ENCODE measurements around the gene ERGIC3.

ERGIC3 gene

DNA sequence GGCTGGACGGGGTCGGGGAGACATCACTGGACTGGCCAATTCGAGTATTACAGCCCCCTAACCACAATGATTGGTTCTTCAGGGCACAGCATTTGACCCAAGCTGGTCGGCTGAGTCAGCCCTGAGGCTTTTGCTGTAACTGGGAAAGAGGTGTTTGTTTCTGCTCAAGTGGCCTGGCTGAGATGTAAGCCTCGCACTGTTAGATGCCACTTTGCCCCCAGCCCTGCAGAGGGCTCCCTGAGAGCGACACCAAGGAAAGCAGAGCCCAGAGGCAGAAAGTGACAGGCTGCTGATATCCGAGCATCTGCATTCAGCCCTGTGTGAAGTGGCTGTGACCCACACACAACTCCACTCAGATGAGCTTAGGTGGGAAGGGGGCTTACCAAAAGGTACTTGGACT is 19.4 kb downstream of the ERGIC3 start:
- H3K9me3 Mint-ChIP-seq, result no peaks in the 10 kb centered on the region
- no peak for DNase-seq
- peaks cover 3% of the 10 kb centered on the region for H3K36me3 Mint-ChIP-seq (ENCODE audit: low read depth)
- peaks cover 2% of the 10 kb centered on the region for H3K27me3 Mint-ChIP-seq
- H3K4me1 Mint-ChIP-seq, result no peaks in the 10 kb centered on the region
- ATAC-seq, result no peak
- no peak overlapping the region for H3K4me3 Mint-ChIP-seq
- H3K27ac Mint-ChIP-seq, result no peak overlapping the region

DNA sequence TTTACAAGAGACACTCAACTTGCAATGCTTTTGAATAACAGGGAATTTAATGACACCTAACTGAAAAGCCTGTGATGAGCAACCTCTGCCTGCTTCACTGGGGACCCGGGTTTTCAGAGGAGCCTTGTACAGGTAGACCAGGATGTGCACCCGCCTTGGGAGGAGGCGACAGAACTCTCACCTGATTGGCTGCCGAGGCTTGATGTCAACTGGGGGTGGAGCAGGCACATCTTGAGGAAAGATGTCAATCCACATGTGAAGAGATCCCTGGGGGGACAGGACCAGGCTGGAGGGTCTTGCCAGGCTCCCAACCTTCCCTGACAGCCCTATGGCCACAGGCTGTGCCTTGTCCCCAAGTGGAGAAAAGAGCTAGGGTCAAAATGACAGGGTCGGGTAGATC is 19.8 kb downstream of the ERGIC3 start:
- no peak overlapping the region for H3K27ac Mint-ChIP-seq

DNA sequence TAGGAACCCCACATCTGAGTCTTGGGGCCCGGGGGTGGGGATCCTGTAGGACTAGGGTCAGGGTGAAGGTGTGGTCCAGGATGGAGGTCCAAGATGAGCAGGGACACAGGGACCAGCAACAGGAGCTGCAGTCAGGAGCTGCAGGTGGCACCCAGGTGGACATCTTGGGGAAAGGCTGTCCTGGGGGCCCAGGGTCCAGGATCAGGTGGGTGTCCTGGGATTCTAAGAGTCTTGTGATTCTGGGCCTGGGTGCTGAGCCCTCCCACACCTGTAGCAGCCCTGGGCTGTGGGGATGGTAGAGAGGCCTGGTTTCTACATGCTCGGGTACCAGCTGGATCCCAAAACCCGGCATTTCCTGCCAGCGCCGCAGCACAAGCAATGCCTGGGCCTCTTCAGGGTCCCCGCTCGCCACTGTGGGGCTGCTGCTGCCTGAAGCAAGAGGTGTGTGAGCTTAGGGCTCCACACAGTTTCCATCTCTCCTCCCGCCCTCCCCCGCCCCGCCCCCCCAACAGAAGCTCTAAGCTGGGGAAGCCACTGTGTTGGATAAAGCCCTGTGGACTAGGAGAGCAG is 20.7 kb downstream of the ERGIC3 start:
- no peaks in the 10 kb centered on the region for H3K9me3 Mint-ChIP-seq
- peaks cover 5% of the 10 kb centered on the region for H3K27me3 Mint-ChIP-seq
- H3K36me3 Mint-ChIP-seq (ENCODE audit: low read depth), result no peaks in the 10 kb centered on the region
- no peak overlapping the region for H3K4me3 Mint-ChIP-seq
- no peak for DNase-seq
- no peak for ATAC-seq
- no peak overlapping the region for H3K27ac Mint-ChIP-seq
- no peaks in the 10 kb centered on the region for H3K4me1 Mint-ChIP-seq

More for the DNA sequence above, 19.8 kb downstream of the ERGIC3 start:
- Mint-ChIP-seq H3K9me3 (no peaks in the 10 kb centered on the region), H3K27me3 (peaks cover 2% of the 10 kb centered on the region), H3K4me3 (no peak overlapping the region), H3K4me1 (no peaks in the 10 kb centered on the region), H3K36me3 (ENCODE audit: low read depth) (peaks cover 3% of the 10 kb centered on the region)
- no peak for DNase-seq
- ATAC-seq, result no peak

DNA sequence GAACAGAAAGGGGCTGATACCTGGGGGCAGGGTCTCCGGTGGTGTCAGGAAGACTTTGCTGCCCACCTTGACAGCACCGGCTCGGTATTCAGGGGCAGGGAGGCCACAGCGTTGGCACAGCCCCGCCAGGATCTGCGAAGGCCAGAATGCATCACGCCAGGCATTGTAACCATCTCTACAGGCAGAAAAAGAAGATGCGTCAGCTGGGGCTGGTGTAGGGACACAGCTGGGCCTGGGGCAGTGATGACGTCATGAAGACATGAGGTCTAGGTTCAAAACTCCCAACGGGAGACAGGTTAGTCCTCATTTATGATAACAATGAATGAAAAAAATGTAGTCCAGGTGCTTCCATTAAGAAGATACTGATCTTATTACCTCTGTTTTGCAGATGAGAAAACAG is 22.0 kb downstream of the ERGIC3 start:
- Mint-ChIP-seq H3K4me1 (no peaks in the 10 kb centered on the region), H3K27me3 (peaks cover 5% of the 10 kb centered on the region), H3K9me3 (no peaks in the 10 kb centered on the region), H3K36me3 (ENCODE audit: low read depth) (no peaks in the 10 kb centered on the region), H3K4me3 (no peak overlapping the region), H3K27ac (no peak overlapping the region)
- no peak for ATAC-seq
- DNase-seq, result no peak

DNA sequence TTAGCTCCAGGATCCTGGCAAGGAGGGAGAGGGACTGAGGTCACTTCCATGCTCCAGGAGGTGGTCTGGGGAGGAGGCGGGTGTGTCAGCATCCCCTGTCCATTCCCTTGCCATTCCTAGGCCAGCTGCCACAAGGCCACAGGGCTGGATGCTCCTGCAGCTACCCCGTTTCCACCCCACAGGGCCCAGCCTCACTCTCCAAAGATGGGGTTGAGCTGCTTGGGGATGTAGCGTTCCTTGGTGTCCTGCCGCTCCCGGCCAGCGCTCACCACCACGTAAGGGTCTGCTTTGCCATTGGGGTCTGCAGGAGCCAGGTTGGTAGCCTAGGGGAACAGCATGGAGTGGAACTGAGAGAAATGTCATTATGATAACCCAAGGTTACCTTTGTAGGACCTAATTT is 23.0 kb downstream of the ERGIC3 start:
- DNase-seq (no peak), ATAC-seq (no peak)
- H3K4me1 Mint-ChIP-seq, result no peaks in the 10 kb centered on the region
- no peaks in the 10 kb centered on the region for H3K36me3 Mint-ChIP-seq (ENCODE audit: low read depth)
- no peak overlapping the region for H3K4me3 Mint-ChIP-seq
- peaks cover 5% of the 10 kb centered on the region for H3K27me3 Mint-ChIP-seq
- H3K9me3 Mint-ChIP-seq, result no peaks in the 10 kb centered on the region
- H3K27ac Mint-ChIP-seq, result no peak overlapping the region

DNA sequence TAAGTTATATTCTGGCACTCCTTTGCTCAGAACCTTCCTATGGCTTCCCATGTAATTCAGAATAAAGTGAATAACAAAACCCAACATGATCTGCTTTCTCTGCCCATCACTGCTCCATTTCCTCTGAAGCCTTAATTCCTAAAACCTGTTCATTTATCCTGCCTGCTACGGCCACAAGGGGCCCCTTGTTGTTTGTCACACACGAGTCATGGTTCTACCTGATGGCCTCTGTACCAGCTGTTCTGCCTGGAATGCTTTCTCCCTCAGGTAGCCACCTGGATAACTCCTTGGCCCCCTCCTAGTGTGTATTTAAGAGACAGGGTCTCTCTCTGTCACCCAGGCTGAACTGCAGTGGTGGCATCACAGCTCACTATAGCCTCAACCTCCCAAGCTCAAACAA is 26.8 kb downstream of the ERGIC3 start:
- Mint-ChIP-seq H3K9me3 (peaks cover 5% of the 10 kb centered on the region), H3K36me3 (ENCODE audit: low read depth) (peaks cover 3% of the 10 kb centered on the region), H3K27me3 (peaks cover 5% of the 10 kb centered on the region), H3K4me1 (no peaks in the 10 kb centered on the region), H3K4me3 (no peak overlapping the region), H3K27ac (no peak overlapping the region)
- no peak for ATAC-seq
- DNase-seq, result no peak

DNA sequence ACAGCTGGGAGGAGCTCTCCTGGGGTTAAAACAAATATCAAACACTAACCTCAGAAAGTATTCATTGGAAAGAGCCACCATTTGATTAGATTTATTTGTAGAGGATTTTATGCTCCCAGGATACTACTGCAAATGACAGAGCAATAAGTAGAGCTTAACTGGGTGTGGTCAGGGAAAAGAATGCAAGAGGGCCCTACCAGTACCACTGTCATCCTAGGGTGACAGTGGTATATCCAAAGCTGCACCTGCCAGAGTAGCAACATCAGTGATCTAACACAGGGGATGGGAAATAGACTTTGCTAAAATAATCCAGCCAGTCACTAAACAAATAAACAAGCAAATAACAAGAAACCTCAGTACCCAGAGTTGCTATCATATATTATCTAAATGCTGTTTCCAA is 29.7 kb downstream of the ERGIC3 start:
- Mint-ChIP-seq H3K27me3 (peaks cover 3% of the 10 kb centered on the region), H3K27ac (no peak overlapping the region), H3K36me3 (ENCODE audit: low read depth) (peaks cover 5% of the 10 kb centered on the region), H3K9me3 (peaks cover 5% of the 10 kb centered on the region), H3K4me3 (no peak overlapping the region), H3K4me1 (no peaks in the 10 kb centered on the region)
- DNase-seq, result no peak
- ATAC-seq, result no peak

DNA sequence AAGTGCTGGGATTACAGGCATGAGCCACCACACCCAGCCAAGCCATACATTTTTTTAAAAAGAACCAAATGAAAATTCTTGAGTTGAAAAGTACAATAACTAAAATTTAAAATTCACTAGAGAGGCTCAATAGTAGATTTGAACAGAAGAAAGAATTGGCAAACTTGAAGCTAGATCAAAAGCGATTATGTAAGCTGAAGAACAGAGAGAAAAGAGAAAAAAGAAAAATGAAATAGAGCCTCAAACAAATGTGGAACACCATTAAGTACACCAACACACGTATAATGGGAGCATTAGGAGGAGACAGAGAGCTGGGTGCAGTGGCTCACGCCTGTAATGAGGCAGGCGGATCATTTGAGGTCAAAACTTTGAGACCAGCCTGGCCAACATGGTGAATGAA is 31.0 kb downstream of the ERGIC3 start:
- peaks cover 5% of the 10 kb centered on the region for H3K9me3 Mint-ChIP-seq

DNA sequence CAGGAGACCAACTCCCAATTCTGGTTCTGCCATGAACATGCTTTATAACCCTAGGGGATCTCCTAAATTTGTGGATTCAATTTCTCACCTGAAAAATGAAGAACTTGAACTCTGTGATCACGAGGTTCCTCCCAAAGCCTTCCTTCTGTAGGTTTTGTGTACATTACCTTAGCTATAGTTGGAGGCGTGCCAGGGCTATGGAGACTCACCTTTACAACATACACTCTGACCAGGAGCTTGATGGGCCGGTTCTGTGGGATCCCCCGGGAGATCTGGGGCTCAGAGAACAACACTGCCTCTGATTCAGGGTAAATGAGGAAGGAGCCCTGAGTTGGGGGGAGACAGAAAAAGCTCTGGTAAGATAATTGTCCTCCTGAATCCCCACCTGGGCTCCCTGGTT is 34.1 kb downstream of the ERGIC3 start:
- no peaks in the 10 kb centered on the region for H3K4me1 Mint-ChIP-seq
- H3K4me3 Mint-ChIP-seq, result no peak overlapping the region
- H3K36me3 Mint-ChIP-seq (ENCODE audit: low read depth), result peaks cover 5% of the 10 kb centered on the region
- H3K27ac Mint-ChIP-seq, result no peak overlapping the region
- no peaks in the 10 kb centered on the region for H3K27me3 Mint-ChIP-seq
- ATAC-seq, result no peak
- peaks cover 5% of the 10 kb centered on the region for H3K9me3 Mint-ChIP-seq
- no peak for DNase-seq

More for the DNA sequence above, 31.0 kb downstream of the ERGIC3 start:
- peaks cover 5% of the 10 kb centered on the region for H3K36me3 Mint-ChIP-seq (ENCODE audit: low read depth)
- DNase-seq, result no peak
- ATAC-seq, result no peak
- H3K4me1 Mint-ChIP-seq, result no peaks in the 10 kb centered on the region
- H3K4me3 Mint-ChIP-seq, result no peak overlapping the region
- H3K27ac Mint-ChIP-seq, result no peak overlapping the region
- H3K27me3 Mint-ChIP-seq, result no peaks in the 10 kb centered on the region

DNA sequence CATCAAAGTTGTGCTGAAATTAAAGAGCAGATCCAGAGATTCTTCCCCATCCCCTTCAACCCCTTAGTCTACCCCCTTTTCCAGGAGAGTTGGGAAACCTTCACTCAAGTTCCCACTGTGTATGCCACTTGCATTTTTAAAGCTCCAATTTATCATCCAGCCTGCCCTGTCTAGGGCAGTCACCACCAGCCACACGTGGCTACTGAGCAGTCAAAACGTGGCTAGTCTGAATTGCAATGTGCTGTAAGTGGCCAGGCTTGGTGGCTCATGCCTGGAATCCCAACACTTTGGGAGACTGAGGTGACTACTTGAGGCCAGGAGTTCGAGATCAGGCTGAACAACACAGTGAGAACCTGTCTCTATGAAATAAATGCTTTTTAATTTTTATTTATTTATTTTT is 34.9 kb downstream of the ERGIC3 start:
- peaks cover 5% of the 10 kb centered on the region for H3K36me3 Mint-ChIP-seq (ENCODE audit: low read depth)
- no peaks in the 10 kb centered on the region for H3K4me1 Mint-ChIP-seq
- H3K27me3 Mint-ChIP-seq, result no peaks in the 10 kb centered on the region
- H3K9me3 Mint-ChIP-seq, result peaks cover 5% of the 10 kb centered on the region
- ATAC-seq (no peak), DNase-seq (no peak)
- no peak overlapping the region for H3K4me3 Mint-ChIP-seq
- H3K27ac Mint-ChIP-seq, result no peak overlapping the region

DNA sequence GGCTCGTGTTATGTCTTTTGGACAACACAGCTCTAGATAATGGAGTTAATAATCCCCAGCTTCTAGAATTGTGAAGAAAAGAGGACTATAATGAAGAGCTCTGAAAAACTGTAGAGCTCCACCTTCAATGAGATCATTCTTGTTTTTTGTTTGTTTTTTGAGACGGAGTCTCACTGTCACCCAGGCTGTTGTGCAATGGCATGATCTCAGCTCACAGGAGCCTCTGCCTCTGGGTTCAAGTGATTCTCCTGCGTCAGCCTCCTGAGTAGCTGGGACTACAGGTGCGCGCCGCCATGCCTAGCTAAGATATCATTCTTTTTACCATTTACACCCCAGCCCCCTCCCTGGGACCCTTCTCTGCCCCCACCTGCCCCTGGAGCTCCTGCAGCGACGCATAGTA is 36.6 kb downstream of the ERGIC3 start:
- no peak overlapping the region for H3K4me3 Mint-ChIP-seq
- H3K4me1 Mint-ChIP-seq, result no peaks in the 10 kb centered on the region
- DNase-seq (no peak), ATAC-seq (no peak)
- peaks cover 2% of the 10 kb centered on the region for H3K36me3 Mint-ChIP-seq (ENCODE audit: low read depth)
- no peak overlapping the region for H3K27ac Mint-ChIP-seq
- H3K9me3 Mint-ChIP-seq, result no peaks in the 10 kb centered on the region
- H3K27me3 Mint-ChIP-seq, result no peaks in the 10 kb centered on the region

DNA sequence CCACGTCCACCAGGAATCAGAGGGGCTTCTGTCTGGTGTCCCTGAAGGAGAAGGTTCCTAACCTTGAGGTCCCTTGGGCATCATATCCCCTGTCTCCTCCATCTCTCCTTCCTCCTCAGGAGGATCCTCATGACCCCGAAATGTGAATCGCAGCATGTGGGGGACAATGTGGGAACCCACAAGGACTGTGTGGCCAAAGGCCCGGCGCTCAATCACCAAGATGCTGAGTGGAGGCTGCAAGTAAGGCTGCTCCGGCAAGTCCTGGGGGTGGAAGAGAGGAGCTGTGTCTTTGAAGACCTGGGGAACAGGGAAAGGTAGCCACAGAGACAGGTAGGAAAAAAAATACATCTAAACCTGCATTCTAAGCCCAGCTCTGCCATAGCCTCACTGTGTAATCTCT is 37.3 kb downstream of the ERGIC3 start:
- H3K36me3 Mint-ChIP-seq (ENCODE audit: low read depth), result no peaks in the 10 kb centered on the region
- H3K27ac Mint-ChIP-seq, result no peak overlapping the region
- H3K9me3 Mint-ChIP-seq, result no peaks in the 10 kb centered on the region
- no peak for ATAC-seq
- H3K4me1 Mint-ChIP-seq, result no peaks in the 10 kb centered on the region
- no peaks in the 10 kb centered on the region for H3K27me3 Mint-ChIP-seq
- DNase-seq, result no peak
- H3K4me3 Mint-ChIP-seq, result no peak overlapping the region

DNA sequence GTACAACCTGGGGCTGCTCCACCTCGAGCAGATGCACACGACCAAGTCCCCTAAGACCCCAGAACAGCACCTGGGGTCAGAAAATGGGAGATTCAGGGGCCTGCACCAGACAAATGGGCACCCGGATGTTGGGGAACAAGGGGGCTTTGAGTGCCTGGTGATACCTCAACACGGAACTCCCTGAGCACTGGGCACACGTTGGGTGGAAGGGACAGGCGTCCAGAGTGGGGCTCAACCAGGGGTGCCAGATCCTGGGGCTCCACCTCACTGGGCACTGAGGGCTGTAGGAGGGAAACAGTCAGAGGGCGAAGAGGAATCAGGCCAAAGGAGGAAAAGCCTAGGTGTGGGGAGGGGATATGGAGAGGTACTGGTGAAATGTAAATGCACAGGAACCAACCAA is 40.3 kb downstream of the ERGIC3 start:
- no peaks in the 10 kb centered on the region for H3K36me3 Mint-ChIP-seq (ENCODE audit: low read depth)
- H3K4me1 Mint-ChIP-seq, result no peaks in the 10 kb centered on the region
- no peaks in the 10 kb centered on the region for H3K9me3 Mint-ChIP-seq
- no peaks in the 10 kb centered on the region for H3K27me3 Mint-ChIP-seq
- no peak overlapping the region for H3K27ac Mint-ChIP-seq
- no peak for ATAC-seq
- no peak overlapping the region for H3K4me3 Mint-ChIP-seq
- DNase-seq, result no peak

DNA sequence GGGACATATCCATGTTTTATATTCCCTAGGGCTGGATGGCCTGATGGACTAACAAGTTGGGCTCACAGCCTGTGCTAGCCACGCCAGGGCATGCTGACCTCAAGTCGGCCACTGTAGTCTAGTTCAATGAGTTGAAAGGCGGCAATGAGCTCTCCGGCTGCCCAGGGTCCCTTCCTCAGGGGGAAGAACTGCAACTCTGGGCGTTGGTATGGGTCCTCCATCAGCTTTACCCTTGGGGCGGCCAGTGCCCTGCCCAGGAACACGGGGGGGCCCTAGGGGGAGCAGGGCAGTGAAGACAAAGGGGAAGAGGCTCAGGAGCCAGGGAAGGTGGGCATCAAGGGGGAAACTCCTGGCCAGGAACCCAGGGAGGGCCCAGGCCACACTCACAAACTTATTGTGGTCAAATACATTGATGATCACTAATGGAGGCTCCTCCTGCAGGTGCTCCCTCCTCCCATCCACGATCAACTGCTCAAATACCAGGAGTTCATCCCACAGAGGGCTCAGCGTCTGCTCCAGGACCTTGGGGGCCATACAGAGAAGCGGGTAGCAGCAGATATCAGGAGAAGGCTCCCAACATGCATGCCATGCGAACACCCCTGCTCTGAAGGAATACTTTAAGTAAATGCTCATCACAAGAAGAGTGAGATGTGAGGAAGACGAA is 41.0 kb downstream of the ERGIC3 start:
- no peaks in the 10 kb centered on the region for H3K9me3 Mint-ChIP-seq
- H3K4me3 Mint-ChIP-seq, result no peak overlapping the region
- no peaks in the 10 kb centered on the region for H3K36me3 Mint-ChIP-seq (ENCODE audit: low read depth)
- H3K27me3 Mint-ChIP-seq, result no peaks in the 10 kb centered on the region
- no peak overlapping the region for H3K27ac Mint-ChIP-seq
- DNase-seq (no peak), ATAC-seq (no peak)
- H3K4me1 Mint-ChIP-seq, result no peaks in the 10 kb centered on the region

DNA sequence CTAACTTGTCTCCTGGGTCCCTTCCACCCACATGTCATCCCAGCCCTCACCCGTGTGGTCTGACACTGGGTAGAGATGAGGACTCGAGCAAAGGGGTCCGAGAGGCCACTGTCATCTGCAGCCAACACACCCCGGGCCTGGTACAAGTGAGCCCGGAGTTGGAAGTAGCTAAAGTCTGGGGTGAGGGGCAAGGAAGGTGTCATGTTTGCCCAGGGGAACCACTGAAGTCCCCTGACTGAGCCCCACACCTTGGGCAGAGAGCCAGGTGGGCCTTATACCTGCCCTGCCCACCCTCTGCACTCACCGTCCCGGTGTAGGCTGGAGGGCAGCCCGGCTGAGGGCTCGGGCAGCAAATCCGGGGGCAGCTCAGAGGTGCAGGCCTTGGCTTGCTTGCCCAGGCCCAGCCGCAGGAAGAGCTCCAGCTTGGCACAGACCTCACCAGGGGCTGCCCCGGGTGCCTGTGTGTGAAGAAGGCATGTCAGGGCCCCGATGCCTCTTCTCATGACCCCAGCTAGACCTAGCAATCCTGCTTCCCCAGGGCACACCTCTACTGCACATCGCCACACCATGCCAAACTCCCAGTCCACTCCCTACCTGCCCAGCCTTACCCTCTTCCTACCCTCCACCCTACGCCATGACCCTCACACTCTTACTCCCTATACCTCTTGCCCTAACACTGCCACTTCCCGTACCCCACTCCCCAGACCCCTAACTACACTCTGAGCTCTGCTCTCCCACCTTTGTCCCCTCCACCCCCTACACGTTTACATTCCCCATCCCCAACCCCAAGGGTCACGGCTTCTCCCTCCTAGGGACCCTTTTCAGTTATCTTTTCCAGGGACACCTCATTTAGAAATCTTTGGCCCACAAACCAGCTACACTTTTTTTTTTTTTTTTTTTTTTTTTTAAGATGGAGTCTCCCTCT is 42.0 kb downstream of the ERGIC3 start:
- Mint-ChIP-seq H3K4me3 (no peak overlapping the region), H3K27ac (no peak overlapping the region), H3K4me1 (no peaks in the 10 kb centered on the region), H3K27me3 (no peaks in the 10 kb centered on the region), H3K9me3 (no peaks in the 10 kb centered on the region), H3K36me3 (ENCODE audit: low read depth) (no peaks in the 10 kb centered on the region)
- no peak for ATAC-seq
- DNase-seq, result no peak

Data from activated naive CD8-positive, alpha-beta T cell treated with anti-CD3 and anti-CD28 coated beads, Interleukin-2, amount 50 U/mL, for 24 hours (primary cell).